T-helper 1 cell treated with Interleukin-12 subunit alpha and Interleukin-12 subunit beta and Interleukin-4 antibody, amounts not matched to agents 30 ng/mL and 1 ng/mL, for 36 hours (primary cell): ENCODE results near the gene ELP1. TPM values are rescaled to one million over a fixed set of nuclear protein-coding genes. Genes with fewer than 3 reads are reported as not detected.
"Not testable (repeated sequence)": the region's sequence is repeated elsewhere in the genome, so short reads cannot be mapped to it uniquely, and the experiment has no call there.

Experiments used
- intact Hi-C: fragments of 100-400 bp; cut with micrococcal nuclease; formaldehyde crosslinking; loops from one replicate; pipeline ENCODE4 v1.15.1; 2024
- total RNA-seq: library from RNA; stranded (reverse); gene quantifications from 2 replicates; pipeline ENCODE4 v1.2.3, GENCODE V29; 2022

ELP1 gene
- total RNA-seq, 1 donor from 2014 or later = 32.9 TPM

DNA sequence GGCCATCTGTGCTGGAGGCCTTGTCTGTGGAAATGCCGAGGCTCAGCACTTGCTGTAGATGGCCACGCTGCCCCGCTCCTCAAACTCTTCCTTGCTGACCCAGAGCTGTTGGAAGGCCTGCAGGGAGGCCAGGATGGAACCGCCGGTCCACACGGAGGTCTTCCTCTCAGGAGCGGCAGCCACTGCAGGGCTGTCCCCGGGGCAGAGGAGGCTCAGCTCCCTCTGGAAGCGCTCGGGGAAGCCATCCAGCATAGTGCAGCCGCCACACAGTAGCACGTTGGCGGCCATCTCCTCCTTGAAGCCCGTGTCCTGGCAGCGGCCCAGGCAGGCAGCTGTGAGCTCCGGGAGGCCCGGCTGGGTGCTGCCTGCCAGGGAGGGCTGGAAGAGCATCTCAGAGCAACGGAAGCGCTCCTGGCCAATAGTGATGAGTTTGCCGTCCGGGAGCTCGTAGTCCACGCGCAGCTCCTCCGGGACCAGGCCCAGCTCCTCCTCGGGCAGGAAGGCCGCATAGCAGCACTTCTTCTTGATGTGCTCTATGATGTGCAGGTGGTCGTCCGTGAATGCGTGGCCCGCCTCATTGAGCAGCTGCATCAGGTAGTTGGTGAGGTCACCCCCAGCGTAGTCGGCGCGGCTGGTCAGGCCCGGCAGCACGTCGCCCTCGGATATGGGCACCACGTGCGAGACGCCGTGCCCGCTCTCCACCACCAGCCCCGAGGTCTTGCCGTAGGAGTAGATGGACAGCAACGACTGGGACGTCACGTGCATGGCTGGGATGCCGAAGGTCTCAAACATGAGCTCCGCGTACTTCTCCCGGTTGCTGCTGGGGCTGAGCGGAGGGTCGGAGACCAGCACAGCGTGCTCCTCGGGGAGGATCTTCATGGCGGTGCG, 79.0 kb downstream of the ELP1 start:
- intact Hi-C loops = no loop called here

DNA sequence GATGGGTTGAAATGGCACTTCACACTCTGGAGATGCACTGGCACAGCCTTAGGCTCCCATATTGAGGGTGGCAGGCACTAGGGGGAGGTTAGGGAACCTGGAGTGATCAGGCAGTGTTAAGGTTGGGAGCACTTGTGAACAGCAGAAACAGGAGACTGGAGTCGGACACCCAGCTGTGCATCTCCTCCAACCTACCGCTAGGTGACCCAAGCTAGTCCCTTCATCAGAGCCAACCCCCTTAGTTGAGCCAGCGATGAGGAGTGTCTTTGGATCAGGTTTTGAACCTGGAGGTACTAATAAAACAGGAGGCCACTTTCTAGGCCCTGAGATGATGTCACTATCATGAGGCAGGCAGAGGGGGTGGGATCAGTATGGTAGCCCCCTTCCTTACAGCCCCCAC, 79.8 kb downstream of the ELP1 start:
- intact Hi-C loops = no loop called here

DNA sequence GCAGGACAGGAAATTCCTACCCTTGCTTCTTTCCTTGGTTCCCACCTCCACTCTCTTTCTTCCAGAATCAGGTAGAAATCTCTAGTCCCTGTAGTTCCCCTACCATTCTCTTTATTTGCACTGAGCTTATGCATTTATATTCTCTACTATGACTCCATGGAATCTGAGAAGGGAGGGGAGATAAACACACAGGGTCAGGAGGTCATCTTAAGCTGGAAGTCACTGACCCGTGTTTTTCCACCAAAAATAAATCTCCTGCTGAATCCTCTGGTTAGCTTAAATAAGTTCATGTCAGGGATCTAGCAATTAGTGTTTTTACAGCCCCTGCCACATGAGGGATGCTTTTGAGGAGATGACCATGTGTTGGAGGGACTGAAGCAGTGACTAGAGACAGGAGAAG, 81.8 kb downstream of the ELP1 start:
- intact Hi-C loops = no loop called here

DNA sequence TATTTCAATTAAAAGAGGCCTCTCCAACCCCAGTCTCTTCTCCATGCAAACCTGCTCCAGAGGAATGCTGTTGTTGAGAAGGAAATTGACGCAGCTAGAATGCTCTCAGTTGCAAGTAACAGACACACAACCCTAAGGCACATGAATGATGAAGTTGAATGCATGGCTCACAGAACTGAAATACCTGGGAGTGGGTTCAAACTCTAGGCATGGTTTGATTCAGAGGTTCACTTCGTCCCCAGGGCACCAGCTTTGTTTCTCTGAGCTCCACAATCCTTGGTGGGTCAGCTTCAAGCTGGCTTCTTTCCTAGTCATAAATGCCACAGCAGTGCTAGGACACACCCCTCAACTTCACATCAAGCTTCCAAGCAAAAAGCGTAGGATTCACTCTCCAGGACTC, 82.8 kb downstream of the ELP1 start:
- intact Hi-C loops = loop anchor here (2.0 kb wide), 2 partner anchors 104 to 470 kb away; partner anchors contain the start of gene EPB41L4B

DNA sequence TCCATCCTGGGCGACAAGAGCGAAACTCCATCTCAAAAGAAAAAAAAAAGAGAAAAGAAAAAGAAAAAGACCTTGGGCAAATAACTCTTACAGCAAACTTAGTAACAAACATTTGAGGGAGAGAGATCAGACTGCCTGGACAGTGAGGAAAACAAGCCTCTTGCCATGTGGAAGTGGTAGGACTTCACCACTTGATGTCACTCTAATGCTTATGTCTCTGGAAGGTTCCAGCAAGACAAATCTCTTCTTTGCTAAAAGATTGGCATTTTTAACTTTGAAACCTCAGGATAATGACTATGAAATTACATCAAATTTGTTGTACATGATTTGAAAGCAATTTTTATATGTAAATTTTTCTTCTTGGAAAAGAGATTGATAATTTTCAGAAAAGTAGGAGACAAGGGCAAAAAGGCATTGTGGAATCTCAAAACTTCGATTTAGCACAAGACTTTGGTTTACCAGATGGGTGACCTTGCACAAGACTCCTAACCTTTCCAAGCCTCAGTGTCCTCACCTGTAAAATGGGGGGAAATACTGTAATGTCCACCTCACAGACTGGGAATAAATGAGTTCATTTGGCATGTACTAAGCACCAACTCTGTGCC, 83.5 kb downstream of the ELP1 start:
- intact Hi-C loops = loop anchor here (2.0 kb wide), 2 partner anchors 104 to 470 kb away; partner anchors contain the start of gene EPB41L4B

DNA sequence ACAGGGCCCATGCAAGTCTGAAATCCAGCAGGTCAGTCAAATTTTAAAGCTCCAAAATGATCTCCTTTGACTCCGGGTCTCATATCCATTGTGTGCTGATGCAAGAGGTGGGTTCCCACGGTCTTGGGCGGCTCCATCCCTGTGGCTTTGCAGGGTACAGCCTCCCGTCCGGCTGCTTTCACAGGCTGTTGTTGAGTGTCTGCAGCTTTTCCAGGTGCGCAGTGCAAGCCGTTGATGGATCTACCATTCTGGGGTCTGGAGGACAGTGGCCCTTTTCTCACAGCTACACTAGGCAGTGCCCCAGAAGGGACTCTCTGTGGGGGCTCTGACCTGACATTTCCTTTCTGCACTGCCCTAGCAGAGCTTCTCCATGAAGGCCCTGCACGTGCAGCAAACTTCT, 85.6 kb downstream of the ELP1 start:
- intact Hi-C loops = not testable (repeated sequence)

DNA sequence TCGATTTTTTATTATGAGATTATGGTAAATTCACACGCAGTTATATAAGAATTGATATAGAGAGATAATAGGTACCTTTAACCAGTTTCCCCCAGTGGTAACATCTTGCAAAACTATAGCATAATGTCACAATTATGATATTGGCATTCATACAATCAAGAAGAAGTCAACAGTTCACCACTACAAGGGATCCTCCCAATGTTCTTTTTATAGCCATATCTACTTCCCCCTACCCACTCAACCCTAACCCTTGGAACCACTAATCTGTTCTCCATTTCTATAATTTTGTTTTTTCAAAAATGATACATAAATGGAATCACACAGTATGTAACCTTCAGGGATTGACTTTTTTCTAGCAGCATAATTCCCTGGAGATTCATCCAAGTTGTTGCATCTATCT, 88.0 kb downstream of the ELP1 start:
- intact Hi-C loops = no loop called here

DNA sequence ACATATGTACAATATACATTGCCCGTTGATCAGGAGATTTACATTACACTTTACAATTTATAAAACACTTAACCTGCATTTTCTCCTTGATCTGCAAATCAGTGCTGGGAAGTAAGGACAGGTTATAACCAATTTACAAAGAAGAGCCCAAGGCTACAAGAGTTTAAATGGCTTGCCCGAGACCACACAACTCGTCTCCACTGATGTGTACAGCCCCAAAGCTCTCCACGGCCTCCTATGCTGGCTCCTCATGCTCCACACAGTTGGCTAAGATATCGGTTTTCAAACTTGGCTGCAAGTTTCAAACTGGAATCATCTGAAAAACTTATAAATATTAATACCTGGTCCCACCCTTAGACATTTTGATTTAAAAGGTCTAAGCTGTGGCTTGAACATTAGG, 88.4 kb downstream of the ELP1 start:
- intact Hi-C loops = no loop called here

DNA sequence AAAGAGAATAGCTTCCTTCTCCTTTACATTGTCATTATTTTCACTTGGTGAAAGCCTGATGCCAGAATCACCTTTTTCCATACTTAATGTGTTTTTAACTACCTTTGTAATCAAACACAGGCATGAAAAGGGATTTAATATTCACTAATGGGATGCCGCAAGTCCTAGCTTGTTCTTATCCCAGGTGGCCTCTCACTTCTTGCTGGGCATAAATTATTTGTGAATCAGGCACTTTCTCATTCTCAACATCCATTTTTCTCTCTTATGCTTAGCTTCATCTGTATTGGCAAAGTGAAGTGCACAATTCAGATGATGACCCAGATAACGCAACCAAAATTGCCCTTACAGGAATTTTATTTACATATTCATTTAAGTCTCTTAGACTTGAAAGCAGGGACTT, 89.1 kb downstream of the ELP1 start:
- intact Hi-C loops = no loop called here

DNA sequence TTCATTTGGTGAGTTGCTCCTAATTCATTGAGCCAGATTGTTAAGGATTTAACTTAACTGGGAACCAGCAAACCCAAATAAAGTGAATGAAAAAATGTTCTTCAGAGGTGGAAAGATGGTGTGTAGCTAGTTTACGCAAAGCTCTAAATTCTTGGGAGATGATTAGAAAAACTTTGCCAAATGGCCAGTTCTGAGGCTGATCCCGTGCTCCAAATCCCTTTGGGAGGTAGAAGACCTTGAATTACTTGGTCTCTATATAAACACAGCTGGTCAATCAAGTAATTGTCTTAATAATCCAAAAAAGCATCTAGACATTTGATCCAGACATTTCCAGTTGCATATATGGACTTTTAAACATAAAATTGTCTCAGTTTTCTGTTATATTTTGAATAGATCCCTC, 89.5 kb downstream of the ELP1 start:
- intact Hi-C loops = no loop called here

DNA sequence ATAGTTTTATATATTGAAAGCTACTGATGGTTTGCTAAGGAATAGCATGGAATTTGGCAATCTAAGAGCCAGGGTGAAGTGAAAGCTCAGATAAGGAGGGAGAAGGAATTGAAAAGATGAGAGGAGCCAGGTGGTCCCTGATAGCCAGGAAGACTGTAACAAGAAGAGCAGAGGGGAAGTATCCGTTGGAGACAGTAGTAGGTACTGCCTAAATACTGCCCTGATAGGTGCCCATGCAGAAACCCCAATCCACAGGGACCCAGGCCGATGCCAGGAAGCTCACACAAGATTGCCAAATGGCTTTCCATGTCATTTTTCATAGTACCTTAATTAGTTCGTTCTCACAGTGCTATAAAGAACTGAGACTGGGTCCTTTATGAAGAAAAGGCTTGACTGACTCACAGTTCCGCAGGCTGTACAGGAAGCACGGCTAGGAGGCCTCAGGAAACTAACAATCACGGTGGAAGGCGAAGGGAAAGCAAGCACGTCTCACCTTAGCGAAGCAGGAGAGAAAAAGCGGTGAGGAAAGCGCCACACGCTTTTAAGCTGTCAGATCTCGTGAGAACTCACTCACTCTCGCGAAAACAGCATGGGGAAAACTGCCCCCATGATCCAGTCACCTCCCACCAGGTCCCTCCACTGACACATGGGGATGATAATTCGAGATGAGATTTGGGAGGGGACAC, 91.2 kb downstream of the ELP1 start:
- intact Hi-C loops = no loop called here

DNA sequence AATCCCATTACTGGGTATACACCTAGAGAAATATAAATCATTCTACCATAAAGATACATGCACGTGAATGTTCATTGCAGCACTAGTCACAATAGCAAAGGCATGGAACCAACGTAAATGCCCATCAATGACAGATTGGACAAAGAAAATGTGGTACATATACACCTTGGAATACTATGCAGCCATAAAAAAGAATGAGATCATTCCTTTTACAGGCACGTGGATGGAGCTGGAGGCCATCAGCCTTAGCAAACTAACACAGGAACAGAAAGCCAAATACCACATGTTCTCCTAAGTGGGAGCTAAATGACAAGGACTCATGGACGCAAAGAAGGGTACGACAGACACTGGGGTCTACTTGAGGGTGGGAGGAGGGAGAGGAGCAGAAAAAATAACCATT, 94.4 kb downstream of the ELP1 start:
- intact Hi-C loops = not testable (repeated sequence)

DNA sequence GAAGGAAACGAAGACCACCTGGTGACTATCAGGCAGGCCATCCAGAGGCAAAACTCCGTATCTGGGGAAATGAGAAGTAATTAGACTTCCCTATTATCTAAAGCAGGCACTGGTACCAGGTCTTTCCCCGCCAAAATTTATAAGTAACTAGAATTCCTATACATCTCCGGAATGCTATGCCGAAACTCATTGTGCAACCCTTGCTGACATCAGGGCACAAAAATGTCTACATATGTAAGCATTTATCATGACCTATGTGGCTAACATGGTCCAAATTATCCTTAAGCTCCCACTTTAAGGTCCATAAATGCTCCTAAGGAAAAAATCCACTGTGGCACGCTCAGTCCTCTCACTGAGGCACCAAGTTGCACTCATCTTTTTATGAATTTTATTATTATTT, 95.9 kb downstream of the ELP1 start:
- intact Hi-C loops = no loop called here

DNA sequence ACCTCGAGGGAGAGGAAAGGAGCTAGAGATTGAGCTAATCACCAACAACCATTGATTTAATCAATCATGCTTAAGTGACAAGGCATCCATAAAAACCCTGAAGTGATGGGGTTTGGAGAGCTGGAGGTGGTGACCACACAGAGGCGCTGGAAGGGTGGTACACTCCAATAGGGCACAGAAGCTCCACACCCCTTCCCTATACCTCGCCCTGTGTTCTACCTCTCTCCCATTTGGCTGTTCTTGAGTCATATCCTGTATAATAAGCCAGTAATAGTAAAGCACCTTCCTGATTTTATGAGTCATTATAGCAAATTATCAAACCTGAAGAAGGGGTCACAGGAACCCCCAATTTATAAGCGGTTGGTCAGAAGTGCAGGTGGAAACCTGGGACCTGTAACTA, 96.4 kb downstream of the ELP1 start:
- intact Hi-C loops = no loop called here

DNA sequence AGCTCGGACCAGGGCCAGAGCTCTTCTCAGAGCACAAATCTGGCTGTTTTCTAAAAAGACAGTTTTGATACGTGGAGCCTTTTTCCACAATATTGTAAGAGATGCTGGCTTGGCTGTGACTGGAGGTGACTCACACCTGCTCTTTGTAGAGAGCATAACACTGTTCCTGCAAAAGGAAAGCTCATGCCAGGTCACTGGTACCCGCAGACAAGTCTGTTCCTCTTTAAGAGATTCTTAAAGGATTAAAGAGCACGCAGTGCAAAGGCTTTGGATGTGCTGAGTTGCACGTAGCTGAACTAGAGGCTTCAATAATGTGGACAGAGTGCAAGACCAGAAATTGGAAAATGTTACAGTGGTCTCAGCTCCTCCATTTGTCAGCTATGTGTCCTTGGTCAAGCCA, 97.1 kb downstream of the ELP1 start:
- intact Hi-C loops = no loop called here

DNA sequence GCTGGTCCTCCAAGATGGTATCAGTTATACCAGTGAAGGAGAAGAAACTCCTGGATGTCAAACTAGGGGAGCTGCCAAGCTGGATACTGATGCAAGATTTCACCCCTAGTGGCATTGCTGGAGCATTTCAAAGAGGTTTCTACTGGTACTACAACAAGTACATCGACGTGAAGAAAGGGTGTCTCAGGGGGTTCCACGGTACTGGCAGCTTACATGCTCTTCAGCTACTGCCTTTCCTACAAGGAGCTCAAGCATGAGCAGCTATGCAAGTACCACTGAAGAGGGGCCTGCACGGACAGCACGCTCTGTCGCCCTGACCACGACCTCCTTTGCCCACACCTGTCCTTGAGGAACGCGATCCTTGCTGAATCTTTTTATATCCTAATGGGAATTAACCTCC, 97.6 kb downstream of the ELP1 start:
- intact Hi-C loops = no loop called here

DNA sequence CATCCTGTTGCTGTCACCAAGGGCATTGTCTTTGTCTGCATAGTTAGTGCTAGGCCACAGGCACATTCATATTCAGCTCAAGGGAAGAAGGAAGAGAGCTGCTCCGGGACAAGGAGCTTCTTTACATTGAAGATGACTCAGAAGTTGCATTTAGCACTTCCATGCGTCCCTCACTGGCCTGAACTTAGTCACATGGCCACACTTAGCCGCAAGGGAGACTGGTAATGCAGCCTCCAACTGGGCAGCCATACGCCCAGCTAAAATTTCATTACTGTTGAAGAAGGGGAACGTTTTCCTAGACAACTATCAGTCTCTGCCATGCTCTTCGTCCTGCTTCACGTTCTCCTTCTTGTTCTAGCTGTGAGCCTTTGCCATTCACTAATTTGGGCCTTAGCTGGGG, 98.1 kb downstream of the ELP1 start:
- intact Hi-C loops = no loop called here

DNA sequence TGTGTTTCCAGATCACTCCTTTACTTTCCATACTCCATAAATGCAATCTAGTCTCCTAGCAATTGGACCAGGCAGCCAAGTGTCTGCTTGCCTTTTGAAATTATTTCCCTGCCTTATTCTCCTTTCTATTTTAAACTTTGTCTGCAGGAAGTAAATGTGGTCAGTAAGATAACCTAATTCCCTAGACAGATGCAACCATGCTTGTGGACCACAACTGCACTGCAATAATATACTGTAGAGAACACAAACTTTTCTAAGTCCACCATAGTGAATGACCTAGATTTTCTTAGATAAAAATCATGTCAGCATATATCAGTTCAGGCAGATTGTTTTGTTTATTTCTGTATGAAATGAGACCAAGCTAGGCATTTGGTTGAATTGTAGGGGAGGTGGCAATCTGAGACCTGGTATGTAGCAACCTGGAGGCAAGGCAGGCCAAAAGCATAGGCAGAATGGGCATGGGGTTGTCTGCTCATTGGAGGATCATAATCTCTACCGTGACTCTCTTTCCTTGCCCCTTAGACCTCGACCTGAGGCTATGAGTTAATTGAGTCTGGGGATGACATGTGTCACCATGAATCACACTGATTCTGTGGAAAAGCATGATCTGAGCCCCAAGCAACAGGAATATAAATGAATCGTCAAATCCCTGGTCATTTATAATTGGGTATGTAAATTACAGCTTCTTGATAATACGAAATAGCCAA, 98.8 kb downstream of the ELP1 start:
- intact Hi-C loops = no loop called here

DNA sequence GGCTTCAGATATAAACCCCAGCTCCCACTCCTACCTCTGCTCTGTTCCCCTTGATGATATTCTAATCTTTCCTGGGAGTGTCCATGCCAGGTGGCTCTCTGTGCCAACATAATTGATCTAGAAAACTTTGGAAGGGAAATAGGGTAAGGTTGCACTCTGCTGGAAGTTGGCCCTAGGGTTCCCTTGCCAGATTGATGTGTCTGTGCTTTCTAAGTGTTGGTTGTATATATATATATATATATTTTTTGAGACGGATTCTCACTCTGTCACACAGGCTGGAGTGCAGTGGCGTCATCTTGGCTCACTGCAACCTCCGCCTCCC, 101.8 kb downstream of the ELP1 start:
- intact Hi-C loops = no loop called here

DNA sequence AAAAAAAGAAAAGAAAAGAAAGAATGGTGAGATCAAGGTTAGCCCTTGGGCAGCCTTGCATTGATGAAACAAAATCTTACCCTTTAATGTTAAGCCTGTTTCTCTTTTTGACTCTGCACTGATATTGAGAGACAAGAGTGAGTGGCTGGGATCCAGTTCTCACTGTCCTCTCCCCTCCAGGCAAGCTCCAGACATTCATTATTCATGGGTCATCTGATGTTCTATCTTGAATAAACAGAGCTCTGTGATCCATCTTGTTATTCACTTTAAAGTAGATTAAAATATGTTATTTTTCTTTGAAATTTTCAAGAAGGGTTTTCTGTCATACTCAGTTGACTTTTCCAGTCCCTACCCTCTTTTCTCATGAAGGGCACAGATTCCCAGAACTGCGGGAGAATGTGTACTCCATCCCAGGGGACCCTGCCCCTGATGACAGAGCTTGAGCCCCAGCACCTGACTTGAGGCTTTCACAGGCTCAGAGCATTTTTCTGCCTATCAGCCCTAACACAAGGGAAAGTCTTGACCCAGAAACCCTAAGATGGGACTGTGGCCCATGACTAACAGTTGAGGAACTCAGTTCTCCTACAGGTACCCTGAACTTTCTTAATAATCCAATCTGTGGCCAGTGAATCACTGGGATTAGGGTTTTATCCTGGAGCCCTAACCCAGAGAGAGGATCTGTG, 102.3 kb downstream of the ELP1 start:
- intact Hi-C loops = no loop called here

DNA sequence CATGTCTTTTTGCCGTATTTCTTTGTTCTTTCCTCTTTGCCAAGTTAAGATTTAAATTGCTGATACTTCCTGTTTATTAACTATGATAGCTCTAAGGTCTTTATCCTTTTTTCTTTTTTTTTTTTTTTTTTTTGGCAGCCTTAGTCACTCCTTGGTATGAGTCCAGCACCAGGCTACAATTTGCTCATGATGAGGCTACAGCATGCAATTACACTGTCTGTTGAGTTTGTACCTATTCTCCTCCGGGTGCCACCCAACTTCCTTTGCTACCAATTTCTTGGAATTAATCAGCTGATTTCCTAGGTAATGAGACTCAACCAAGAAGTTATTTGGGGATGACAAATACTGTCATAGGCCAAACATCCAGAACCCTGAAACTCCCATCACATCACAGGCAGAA, 103.7 kb downstream of the ELP1 start:
- intact Hi-C loops = no loop called here
